NCI-H82 (cell line): Measurements from ENCODE around the gene ETV6.

Experiments
- DNase-seq: peaks from one replicate; lab custom pipeline; 2025; lab: John Stamatoyannopoulos, UW

The ETV6 gene

DNA sequence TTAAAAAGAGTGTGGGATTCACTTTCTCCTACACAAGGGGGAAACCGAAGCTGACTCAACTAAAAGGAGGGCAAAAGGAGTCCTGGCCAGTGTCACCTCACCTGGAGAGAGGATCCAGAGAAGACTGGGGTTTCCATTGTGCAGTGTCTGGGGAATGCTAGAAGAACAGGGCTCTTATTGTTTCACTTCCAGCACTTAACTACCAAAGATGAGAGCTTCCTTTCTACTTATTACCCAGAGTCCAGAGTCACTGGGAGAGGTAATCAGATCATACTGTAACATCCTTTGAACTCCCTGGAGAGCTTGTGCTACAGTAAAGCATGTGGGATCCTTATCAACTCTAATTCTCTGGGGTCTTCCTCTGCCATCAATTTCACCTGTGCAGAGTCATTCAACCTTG lies 272.9 kb downstream of the ETV6 start:
- peak; percentile 32 for DNase-seq

DNA sequence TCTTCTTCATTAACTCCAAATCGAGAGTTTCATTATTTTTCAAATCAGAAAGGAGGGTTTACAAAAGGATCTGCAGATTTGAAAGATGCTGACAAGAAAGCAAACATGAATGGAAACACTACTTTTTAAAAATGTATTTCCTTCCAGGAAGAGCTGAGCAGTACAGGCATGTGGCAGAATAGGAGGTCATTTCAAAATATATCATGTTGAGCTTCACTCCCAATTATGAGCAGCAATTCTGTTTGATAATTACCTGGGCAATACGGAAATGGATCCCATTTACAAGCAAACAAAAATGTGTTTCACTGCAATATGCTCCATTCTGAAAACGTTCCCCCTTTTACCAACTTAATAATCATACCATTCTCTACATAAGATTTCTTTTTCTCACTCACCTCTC lies 273.6 kb downstream of the ETV6 start:
- no peak for DNase-seq

DNA sequence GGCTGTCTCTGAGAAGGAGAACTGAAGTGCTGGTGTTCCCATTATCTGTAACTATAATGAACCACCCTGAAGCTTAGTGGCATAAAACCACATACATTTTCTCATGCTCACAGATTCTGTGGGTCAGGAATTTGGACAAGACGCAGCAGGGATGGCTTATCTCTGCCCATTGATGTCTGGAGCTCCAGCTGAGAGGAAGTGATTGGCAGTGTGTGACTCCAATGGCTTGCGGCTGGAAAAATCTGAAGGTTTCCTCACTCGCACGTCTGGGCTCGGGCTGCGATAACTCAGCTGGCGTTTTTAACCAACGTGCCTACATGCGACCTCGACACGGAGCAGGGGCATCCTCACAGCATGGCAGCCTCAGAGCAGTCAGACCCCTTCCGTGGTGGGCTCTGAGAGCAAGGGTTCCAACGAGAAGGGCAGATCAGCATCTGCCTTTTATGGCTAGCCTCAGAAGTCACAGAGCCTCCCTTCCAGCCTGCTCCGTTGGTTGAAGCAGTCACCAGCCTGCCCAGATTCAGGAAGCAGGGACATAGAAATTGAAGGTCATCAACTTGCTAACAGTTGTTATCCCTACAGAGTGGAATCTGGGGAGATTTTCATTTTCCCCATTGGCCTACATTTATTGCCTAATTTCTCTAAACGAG lies 277.9 kb downstream of the ETV6 start:
- no peak for DNase-seq

DNA sequence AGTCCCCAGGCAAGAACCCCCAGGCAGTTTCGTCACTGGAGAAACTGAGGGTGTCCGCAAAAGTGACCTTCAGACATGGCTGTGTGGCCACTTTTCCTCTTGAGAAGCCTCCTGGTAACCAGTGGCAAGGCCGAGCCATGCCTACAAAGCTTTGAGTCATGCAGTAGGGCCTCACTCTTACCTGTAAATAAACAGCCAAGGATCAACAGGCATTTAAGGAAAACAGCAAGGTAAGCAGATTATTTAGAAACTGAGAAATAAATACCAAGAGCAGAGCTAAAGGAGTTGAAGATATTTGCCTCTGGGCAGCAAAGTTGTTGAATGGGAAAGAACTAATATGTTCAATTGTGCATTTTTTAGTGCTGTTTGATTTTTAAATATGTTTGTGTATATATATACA lies 280.2 kb downstream of the ETV6 start:
- DNase-seq, result no peak

DNA sequence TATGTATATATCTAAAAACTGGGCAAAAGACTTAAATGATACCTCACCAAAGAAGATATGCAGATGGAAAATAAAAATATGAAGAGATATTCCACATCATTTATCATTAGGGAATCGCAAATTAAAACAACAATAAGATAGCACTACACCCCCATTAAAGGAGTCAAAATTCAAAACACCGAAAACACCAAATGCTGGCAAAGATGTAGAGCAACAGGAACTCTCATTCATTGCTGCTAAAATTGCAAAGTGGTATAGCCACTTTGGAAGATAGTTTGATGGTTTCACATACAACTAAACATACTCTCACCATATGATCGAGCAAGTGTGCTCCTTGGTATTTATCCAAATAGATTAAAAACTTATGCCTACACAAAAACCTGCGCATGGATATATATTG lies 289.7 kb downstream of the ETV6 start:
- no peak for DNase-seq

DNA sequence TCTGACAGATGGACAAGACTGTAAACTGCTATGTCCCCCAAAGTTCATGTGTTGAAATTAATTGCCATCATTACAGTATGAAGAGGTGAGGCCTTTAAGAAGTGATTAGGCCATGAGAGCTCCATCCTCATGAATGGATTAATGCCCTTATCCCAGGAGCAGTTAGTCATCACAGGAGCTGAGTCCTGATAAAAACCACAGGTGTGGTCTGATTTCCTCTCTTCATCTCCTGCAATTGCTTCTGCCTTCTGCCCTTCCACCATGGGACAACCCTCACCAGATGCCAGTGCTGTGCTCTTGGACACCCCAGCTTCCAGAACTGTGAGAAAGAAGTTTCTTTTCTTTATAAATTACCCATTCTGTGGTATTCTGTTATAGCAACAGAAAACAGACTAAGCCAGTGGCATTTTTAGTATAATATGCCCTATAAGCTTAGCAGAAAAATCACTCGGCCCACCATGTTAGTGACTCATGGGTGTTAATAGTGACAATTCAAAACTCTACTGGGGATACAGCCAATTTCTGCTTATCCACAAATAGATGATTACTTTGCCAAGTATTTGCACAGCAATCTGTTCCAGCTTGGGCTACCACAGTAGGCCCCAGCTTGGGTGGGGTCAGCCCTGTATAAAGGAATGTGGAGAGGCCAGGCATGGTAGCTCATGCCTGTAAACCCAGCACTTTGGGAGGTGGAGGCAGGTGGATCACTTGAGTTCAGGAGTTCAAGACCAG lies 292.3 kb downstream of the ETV6 start:
- DNase-seq, result no peak

DNA sequence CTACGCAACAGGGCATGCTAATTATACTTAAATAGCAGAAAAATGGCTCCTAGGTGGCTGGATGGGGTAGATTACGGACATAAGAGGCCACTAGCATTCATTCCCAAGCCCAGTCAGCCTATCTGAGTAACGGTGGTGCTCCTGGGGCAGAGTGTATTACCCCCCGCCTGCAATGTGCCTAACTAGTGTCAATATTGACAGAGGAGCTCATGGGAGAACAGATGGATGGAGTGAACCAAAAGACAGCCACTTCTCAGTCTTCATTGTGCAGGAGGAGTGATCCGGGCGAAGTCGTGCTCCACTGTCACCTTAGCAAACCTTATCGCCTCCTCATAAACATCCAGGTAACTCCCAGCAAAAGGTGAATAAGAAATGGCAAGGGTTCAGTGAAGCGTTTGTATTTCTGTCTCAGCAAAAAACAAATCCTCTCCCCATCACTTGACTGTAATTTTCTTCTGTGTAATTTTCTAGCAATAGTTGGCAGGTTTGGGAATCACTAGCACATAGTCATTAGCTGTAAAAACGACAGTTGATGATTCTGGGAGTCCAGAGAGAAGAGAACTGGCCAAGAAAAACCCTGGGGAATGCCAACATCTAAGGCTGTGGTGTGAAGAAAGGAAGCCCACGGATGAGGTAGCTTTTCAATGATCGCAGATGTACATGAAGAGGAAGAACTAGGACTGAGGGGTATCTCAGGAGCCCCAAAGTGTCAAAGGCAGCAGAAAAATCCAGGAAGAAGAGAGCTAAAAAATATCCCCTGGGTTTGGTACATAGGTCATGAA lies 294.6 kb downstream of the ETV6 start:
- no peak for DNase-seq
